ENCODE data around the gene CSTF1. TPM values are rescaled to one million over a fixed set of nuclear protein-coding genes. Genes with fewer than 3 reads are reported as not detected.
A peak's percentile ranks its signal among the peaks of the same experiment; 100 is the strongest.

Gene CSTF1
- total and polyA plus RNA-seq, 5 experiments from 2014 or later = 27.2 to 52.8 (median 33.3) TPM

GRCh38 chr20:56431471-56431870, 39.0 kb downstream of the CSTF1 start:
- Mint-ChIP-seq H3K4me1 (peaks cover 43 to 74% (median 63%) of the 10 kb centered on the region in 4 donors), H3K27me3 (no peaks in the 10 kb centered on the region), H3K9me3 (no peaks in the 10 kb centered on the region), H3K27ac (peak overlapping the region in 4 of 10 donors; percentile 93 to 98 (median 96)), H3K4me3 (peak overlapping the region in 1 of 10 donors; percentile 84), H3K36me3 (peaks cover 0 to 33% (median 2%) of the 10 kb centered on the region in 3 donors)
- ATAC-seq (no peak), DNase-seq (no peak)
- POLR2A ChIA-PET = interaction anchor here (0.7 to 4.0 kb wide), 2 partner anchors 19 to 125 kb away, joined by 4 to 19 read pairs; partner anchors contain the start of gene CASS4

- peaks cover 0 to 39% (median 2%) of the 10 kb centered on the region in 3 donors for H3K36me3 Mint-ChIP-seq
- no peaks in the 10 kb centered on the region for H3K9me3 Mint-ChIP-seq
- ATAC-seq (no peak), DNase-seq (no peak)
- peak overlapping the region in 1 of 10 donors; percentile 15 for H3K4me3 Mint-ChIP-seq
- peaks cover 45 to 73% (median 65%) of the 10 kb centered on the region in 4 donors for H3K4me1 Mint-ChIP-seq
- H3K27ac Mint-ChIP-seq = peak overlapping the region in 6 of 10 donors; percentile 11 to 93 (median 52)
- no peaks in the 10 kb centered on the region for H3K27me3 Mint-ChIP-seq
- POLR2A ChIA-PET = interaction anchor here (1.5 to 4.0 kb wide), 2 partner anchors 8 to 21 kb away, joined by 5 to 19 read pairs; partner anchors contain the start of gene CASS4
These were observed 40.9 kb downstream of the CSTF1 start for GRCh38 chr20:56433221-56433879.

GRCh38 chr20:56433880-56434255, 41.4 kb downstream of the CSTF1 start:
- Mint-ChIP-seq H3K27me3 (no peaks in the 10 kb centered on the region), H3K9me3 (no peaks in the 10 kb centered on the region), H3K4me3 (peak overlapping the region in 1 of 10 donors; percentile 15), H3K27ac (peak overlapping the region in 5 of 10 donors; percentile 19 to 93 (median 49)), H3K4me1 (peaks cover 43 to 73% (median 65%) of the 10 kb centered on the region in 4 donors), H3K36me3 (peaks cover 0 to 40% (median 2%) of the 10 kb centered on the region in 3 donors)
- ATAC-seq = no peak
- no peak for DNase-seq
- POLR2A ChIA-PET = no interaction called here

- Mint-ChIP-seq H3K4me3 (peak overlapping the region in 3 of 10 donors; percentile 12 to 49 (median 22)), H3K27me3 (no peaks in the 10 kb centered on the region), H3K36me3 (peaks cover 0 to 34% (median 2%) of the 10 kb centered on the region in 3 donors), H3K4me1 (peaks cover 38 to 70% (median 64%) of the 10 kb centered on the region in 4 donors), H3K27ac (peak overlapping the region in 8 of 10 donors; percentile 10 to 92 (median 64)), H3K9me3 (no peaks in the 10 kb centered on the region)
- POLR2A ChIA-PET = interaction anchor here (0.7 to 1.7 kb wide), 3 partner anchors 15 to 42 kb away, joined by 3 to 4 read pairs (median 3); partner anchors contain the start of gene CASS4
- ATAC-seq = no peak
- DNase-seq = no peak
These were observed 44.9 kb downstream of the CSTF1 start for GRCh38 chr20:56437196-56437960.

- H3K4me3 Mint-ChIP-seq = peak overlapping the region in 8 of 10 donors; percentile 21 to 72 (median 40)
- DNase-seq (no peak), ATAC-seq (no peak)
- peak overlapping the region in 9 of 10 donors; percentile 24 to 90 (median 75) for H3K27ac Mint-ChIP-seq
- no peaks in the 10 kb centered on the region for H3K27me3 Mint-ChIP-seq
- H3K9me3 Mint-ChIP-seq = no peaks in the 10 kb centered on the region
- POLR2A ChIA-PET = interaction anchor here (1.2 to 2.4 kb wide), 2 partner anchors 26 to 29 kb away, joined by 3 to 16 read pairs; partner anchors contain the start of gene CASS4
- peaks cover 37 to 69% (median 64%) of the 10 kb centered on the region in 4 donors for H3K4me1 Mint-ChIP-seq
- H3K36me3 Mint-ChIP-seq = peaks cover 0 to 27% (median 0%) of the 10 kb centered on the region in 3 donors
These were observed 45.8 kb downstream of the CSTF1 start for GRCh38 chr20:56438284-56438683.

GRCh38 chr20:56439771-56440291, 47.4 kb downstream of the CSTF1 start:
- peaks cover 0 to 21% (median 0%) of the 10 kb centered on the region in 3 donors for H3K36me3 Mint-ChIP-seq

GRCh38 chr20:56440346-56441007, 48.0 kb downstream of the CSTF1 start:
- Mint-ChIP-seq H3K27ac (peak overlapping the region; percentile 82 to 96 (median 92)), H3K36me3 (peaks cover 0 to 23% (median 3%) of the 10 kb centered on the region in 3 donors), H3K9me3 (no peaks in the 10 kb centered on the region), H3K4me1 (peaks cover 37 to 68% (median 59%) of the 10 kb centered on the region in 4 donors), H3K4me3 (peak overlapping the region; percentile 53 to 84 (median 73)), H3K27me3 (no peaks in the 10 kb centered on the region)
- POLR2A ChIA-PET = interaction anchor here (1.0 to 2.4 kb wide), 7 partner anchors 8 to 31 kb away, joined by 3 to 16 read pairs (median 5); partner anchors contain the start of gene CASS4
- ATAC-seq = peak; percentile 77 to 84
- peak; percentile 17 to 80 (median 63) for DNase-seq

More at GRCh38 chr20:56439771-56440291, 47.4 kb downstream of the CSTF1 start:
- DNase-seq (peak in 1 of 10 donors; percentile 24), ATAC-seq (peak; percentile 14 to 39)
- Mint-ChIP-seq H3K4me1 (peaks cover 36 to 67% (median 59%) of the 10 kb centered on the region in 4 donors), H3K27me3 (no peaks in the 10 kb centered on the region), H3K9me3 (no peaks in the 10 kb centered on the region), H3K4me3 (peak overlapping the region; percentile 53 to 84 (median 73)), H3K27ac (peak overlapping the region; percentile 82 to 96 (median 92))
- POLR2A ChIA-PET = interaction anchor here (1.0 to 2.4 kb wide), 6 partner anchors 10 to 30 kb away, joined by 3 to 16 read pairs (median 8); partner anchors contain the start of gene CASS4

- Mint-ChIP-seq H3K36me3 (peaks cover 0 to 32% (median 6%) of the 10 kb centered on the region in 3 donors), H3K9me3 (no peaks in the 10 kb centered on the region), H3K27me3 (no peaks in the 10 kb centered on the region), H3K4me3 (peak overlapping the region; percentile 3 to 77 (median 40)), H3K27ac (peak overlapping the region; percentile 67 to 90 (median 80)), H3K4me1 (peaks cover 30 to 59% (median 52%) of the 10 kb centered on the region in 4 donors)
- DNase-seq (peak in 2 of 10 donors; percentile 35 to 49), ATAC-seq (peak; percentile 27 to 66)
- POLR2A ChIA-PET = interaction anchor here (0.6 to 2.0 kb wide), 7 partner anchors 10 to 29 kb away, joined by 3 to 8 read pairs (median 5); partner anchors contain the start of gene RTF2
These were observed 50.2 kb downstream of the CSTF1 start for GRCh38 chr20:56442389-56443365.

GRCh38 chr20:56443654-56444540, 51.5 kb downstream of the CSTF1 start:
- H3K4me1 Mint-ChIP-seq = peaks cover 28 to 47% (median 40%) of the 10 kb centered on the region in 4 donors
- DNase-seq (no peak), ATAC-seq (no peak)
- POLR2A ChIA-PET = interaction anchor here (1.3 to 2.0 kb wide), 2 partner anchors 21 to 31 kb away, joined by 4 to 8 read pairs; no protein-coding TSS in a partner anchor
- H3K27me3 Mint-ChIP-seq = no peaks in the 10 kb centered on the region
- peak overlapping the region; percentile 20 to 90 (median 83) for H3K27ac Mint-ChIP-seq
- H3K4me3 Mint-ChIP-seq = peak overlapping the region in 3 of 10 donors; percentile 11 to 22 (median 18)
- peaks cover 6 to 35% (median 10%) of the 10 kb centered on the region in 3 donors for H3K36me3 Mint-ChIP-seq
- H3K9me3 Mint-ChIP-seq = no peaks in the 10 kb centered on the region

- H3K36me3 Mint-ChIP-seq = peaks cover 6 to 43% (median 13%) of the 10 kb centered on the region in 3 donors
- DNase-seq (no peak), ATAC-seq (no peak)
- H3K4me1 Mint-ChIP-seq = peaks cover 23 to 40% (median 30%) of the 10 kb centered on the region in 4 donors
- no peaks in the 10 kb centered on the region for H3K27me3 Mint-ChIP-seq
- peak overlapping the region in 6 of 10 donors; percentile 8 to 88 (median 30) for H3K27ac Mint-ChIP-seq
- H3K4me3 Mint-ChIP-seq = no peak overlapping the region
- POLR2A ChIA-PET = no interaction called here
- no peaks in the 10 kb centered on the region for H3K9me3 Mint-ChIP-seq
These were observed 52.7 kb downstream of the CSTF1 start for GRCh38 chr20:56445130-56445529.
